Measurements from ENCODE around the gene PJVK. TPM values are rescaled to one million over a fixed set of nuclear protein-coding genes. Genes with fewer than 3 reads are reported as not detected.

PJVK gene
- total RNA-seq, 1 donor from 2014 or later, result 7.4 TPM

- no peak overlapping the region for H3K4me3 Mint-ChIP-seq (ENCODE audit: unreplicated experiment)
- peaks cover 7% of the 10 kb centered on the region for H3K4me1 Mint-ChIP-seq (ENCODE audit: unreplicated experiment)
- H3K27ac Mint-ChIP-seq (ENCODE audit: unreplicated experiment), result no peak overlapping the region
- H3K9me3 Mint-ChIP-seq (ENCODE audit: unreplicated experiment), result no peaks in the 10 kb centered on the region
- H3K27me3 Mint-ChIP-seq (ENCODE audit: unreplicated experiment), result no peaks in the 10 kb centered on the region
- no peak for TF ChIP-seq CTCF (IDR thresholded peaks at IDR 0.05)
- H3K36me3 Mint-ChIP-seq (ENCODE audit: unreplicated experiment), result peaks cover 57% of the 10 kb centered on the region
- DNase-seq (ENCODE audit: extremely low spot score, unreplicated experiment), result no peak
Measured at GRCh38 chr2:178491612-178492011, 40.4 kb downstream of the PJVK start.

- DNase-seq (ENCODE audit: extremely low spot score, unreplicated experiment), result no peak
- peaks cover 55% of the 10 kb centered on the region for H3K36me3 Mint-ChIP-seq (ENCODE audit: unreplicated experiment)
- H3K4me3 Mint-ChIP-seq (ENCODE audit: unreplicated experiment), result no peak overlapping the region
- H3K9me3 Mint-ChIP-seq (ENCODE audit: unreplicated experiment), result no peaks in the 10 kb centered on the region
- TF ChIP-seq CTCF (IDR thresholded peaks at IDR 0.05), result no peak
- no peaks in the 10 kb centered on the region for H3K4me1 Mint-ChIP-seq (ENCODE audit: unreplicated experiment)
- H3K27ac Mint-ChIP-seq (ENCODE audit: unreplicated experiment), result no peak overlapping the region
- no peaks in the 10 kb centered on the region for H3K27me3 Mint-ChIP-seq (ENCODE audit: unreplicated experiment)
Measured at GRCh38 chr2:178496049-178496448, 44.9 kb downstream of the PJVK start.

GRCh38 chr2:178498137-178498536 lies 47.0 kb downstream of the PJVK start:
- no peak for TF ChIP-seq CTCF (IDR thresholded peaks at IDR 0.05)

GRCh38 chr2:178499640-178500039 lies 48.5 kb downstream of the PJVK start:
- Mint-ChIP-seq H3K27me3 (ENCODE audit: unreplicated experiment) (no peaks in the 10 kb centered on the region), H3K9me3 (ENCODE audit: unreplicated experiment) (no peaks in the 10 kb centered on the region), H3K4me1 (ENCODE audit: unreplicated experiment) (no peaks in the 10 kb centered on the region), H3K4me3 (ENCODE audit: unreplicated experiment) (no peak overlapping the region), H3K36me3 (ENCODE audit: unreplicated experiment) (peaks cover 60% of the 10 kb centered on the region), H3K27ac (ENCODE audit: unreplicated experiment) (no peak overlapping the region)
- TF ChIP-seq CTCF (IDR thresholded peaks at IDR 0.05), result no peak
- DNase-seq (ENCODE audit: extremely low spot score, unreplicated experiment), result no peak

More at GRCh38 chr2:178498137-178498536, 47.0 kb downstream of the PJVK start:
- H3K4me1 Mint-ChIP-seq (ENCODE audit: unreplicated experiment), result no peaks in the 10 kb centered on the region
- H3K4me3 Mint-ChIP-seq (ENCODE audit: unreplicated experiment), result no peak overlapping the region
- H3K27ac Mint-ChIP-seq (ENCODE audit: unreplicated experiment), result no peak overlapping the region
- H3K36me3 Mint-ChIP-seq (ENCODE audit: unreplicated experiment), result peaks cover 61% of the 10 kb centered on the region
- no peak for DNase-seq (ENCODE audit: extremely low spot score, unreplicated experiment)
- H3K9me3 Mint-ChIP-seq (ENCODE audit: unreplicated experiment), result no peaks in the 10 kb centered on the region
- H3K27me3 Mint-ChIP-seq (ENCODE audit: unreplicated experiment), result no peaks in the 10 kb centered on the region

- Mint-ChIP-seq H3K27me3 (ENCODE audit: unreplicated experiment) (no peaks in the 10 kb centered on the region), H3K27ac (ENCODE audit: unreplicated experiment) (no peak overlapping the region)
Measured at GRCh38 chr2:178502751-178503150, 51.6 kb downstream of the PJVK start.

More at GRCh38 chr2:178502751-178503150, 51.6 kb downstream of the PJVK start:
- no peak overlapping the region for H3K4me3 Mint-ChIP-seq (ENCODE audit: unreplicated experiment)
- peaks cover 55% of the 10 kb centered on the region for H3K36me3 Mint-ChIP-seq (ENCODE audit: unreplicated experiment)
- TF ChIP-seq CTCF (IDR thresholded peaks at IDR 0.05), result no peak
- H3K4me1 Mint-ChIP-seq (ENCODE audit: unreplicated experiment), result no peaks in the 10 kb centered on the region
- DNase-seq (ENCODE audit: extremely low spot score, unreplicated experiment), result no peak
- H3K9me3 Mint-ChIP-seq (ENCODE audit: unreplicated experiment), result no peaks in the 10 kb centered on the region
